Gastroesophageal sphincter (tissue), 3 donors: Measurements from ENCODE around the gene CDRT15L2.
"Not testable (repeated sequence)": the region's sequence is repeated elsewhere in the genome, so short reads cannot be mapped to it uniquely, and the experiment has no call there.

Source experiments
- EP300 ChIP-seq: sonication (generic); formaldehyde crosslinking; IDR thresholded peaks from one replicate; pipeline ENCODE4 v1.6.1; 2017; ENCODE audit warnings: antibody characterized with exemption, mild to moderate bottlenecking
- POLR2A ChIP-seq, 2 donors: fragments of 450-650 bp; IDR thresholded peaks; one replicate each; pipeline ENCODE4 v1.6.1; 2017; ENCODE audit warnings: antibody characterized with exemption in 2 of 2, mild to moderate bottlenecking in 2 of 2, moderate library complexity in 1 of 2
- POLR2AphosphoS5 ChIP-seq: sonication (generic); formaldehyde crosslinking; IDR thresholded peaks from one replicate; pipeline ENCODE4 v1.6.1; 2017; ENCODE audit warnings: antibody characterized with exemption
- TF ChIP-seq, protein P1 (sequence below), 4 experiments: fragments of 200-600 bp in 2 of 4; fragments of 450-650 bp in 2 of 4; sonication (generic) in 1 of 4; IDR thresholded peaks; one replicate each; pipeline ENCODE4 v1.5.1; 2017 to 2019; ENCODE audit warnings: antibody characterized with exemption in 4 of 4, mild to moderate bottlenecking in 2 of 4, moderate library complexity in 2 of 4

DNA sequence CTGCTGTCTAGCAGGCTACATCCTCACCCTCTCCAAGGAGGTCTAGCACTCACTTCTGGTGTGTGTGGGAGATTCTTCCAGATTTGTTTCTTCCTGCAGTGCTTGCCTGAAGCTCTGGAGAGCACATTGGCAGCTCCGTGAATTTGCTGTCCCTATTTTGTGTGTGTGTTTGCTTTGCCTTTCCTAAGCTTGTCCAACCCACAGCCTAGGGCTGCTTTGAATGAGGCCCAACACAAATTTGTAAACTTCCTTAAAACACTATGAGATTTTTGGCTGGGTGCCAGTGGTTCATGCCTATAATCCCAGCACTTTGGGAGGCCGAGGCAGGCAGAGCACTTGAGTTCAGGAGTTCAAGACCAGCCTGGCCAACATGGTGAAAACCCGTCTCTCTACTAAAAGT lies 38.7 kb upstream of the CDRT15L2 start:
- TF ChIP-seq, protein P1, sequence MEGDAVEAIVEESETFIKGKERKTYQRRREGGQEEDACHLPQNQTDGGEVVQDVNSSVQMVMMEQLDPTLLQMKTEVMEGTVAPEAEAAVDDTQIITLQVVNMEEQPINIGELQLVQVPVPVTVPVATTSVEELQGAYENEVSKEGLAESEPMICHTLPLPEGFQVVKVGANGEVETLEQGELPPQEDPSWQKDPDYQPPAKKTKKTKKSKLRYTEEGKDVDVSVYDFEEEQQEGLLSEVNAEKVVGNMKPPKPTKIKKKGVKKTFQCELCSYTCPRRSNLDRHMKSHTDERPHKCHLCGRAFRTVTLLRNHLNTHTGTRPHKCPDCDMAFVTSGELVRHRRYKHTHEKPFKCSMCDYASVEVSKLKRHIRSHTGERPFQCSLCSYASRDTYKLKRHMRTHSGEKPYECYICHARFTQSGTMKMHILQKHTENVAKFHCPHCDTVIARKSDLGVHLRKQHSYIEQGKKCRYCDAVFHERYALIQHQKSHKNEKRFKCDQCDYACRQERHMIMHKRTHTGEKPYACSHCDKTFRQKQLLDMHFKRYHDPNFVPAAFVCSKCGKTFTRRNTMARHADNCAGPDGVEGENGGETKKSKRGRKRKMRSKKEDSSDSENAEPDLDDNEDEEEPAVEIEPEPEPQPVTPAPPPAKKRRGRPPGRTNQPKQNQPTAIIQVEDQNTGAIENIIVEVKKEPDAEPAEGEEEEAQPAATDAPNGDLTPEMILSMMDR (IDR thresholded peaks at IDR 0.05): not testable (repeated sequence)
- not testable (repeated sequence) for TF ChIP-seq POLR2A (IDR thresholded peaks at IDR 0.05); EP300; POLR2AphosphoS5
